ENCODE results near the gene RFC1.
"Not testable (repeated sequence)": the region's sequence is repeated elsewhere in the genome, so short reads cannot be mapped to it uniquely, and the experiment has no call there.

RFC1 gene

GRCh38 chr4:39291686-39292085 is 74.5 kb downstream of the RFC1 start:
- H3K27ac ChIP-seq (ENCODE audit: low read depth, low read length): no peak overlapping the region
- H3K27me3 ChIP-seq (ENCODE audit: control insufficient read depth in 5 of 5, insufficient read depth in 4 of 5, low read length in 5 of 5): no peaks in the 10 kb centered on the region
- no peaks in the 10 kb centered on the region for H3K4me1 ChIP-seq (ENCODE audit: control insufficient read depth in 5 of 5, insufficient read depth in 5 of 5, low read length in 5 of 5)
- H3K36me3 ChIP-seq (ENCODE audit: control insufficient read depth in 5 of 5, insufficient read depth in 5 of 5, low read length in 5 of 5): peaks cover 42 to 81% (median 69%) of the 10 kb centered on the region in 5 donors
- H3K9me3 ChIP-seq (ENCODE audit: control insufficient read depth in 5 of 5, low read length in 5 of 5): no peaks in the 10 kb centered on the region
- no peak overlapping the region for H3K4me3 ChIP-seq (ENCODE audit: low read depth in 1 of 5, low read length in 5 of 5)
- H3K9ac ChIP-seq (ENCODE audit: low read length in 5 of 5): no peak overlapping the region

- no peaks in the 10 kb centered on the region for H3K27me3 ChIP-seq (ENCODE audit: control insufficient read depth in 5 of 5, insufficient read depth in 4 of 5, low read length in 5 of 5)
- H3K36me3 ChIP-seq (ENCODE audit: control insufficient read depth in 5 of 5, insufficient read depth in 5 of 5, low read length in 5 of 5): peaks cover 54 to 73% (median 64%) of the 10 kb centered on the region in 5 donors
- no peaks in the 10 kb centered on the region for H3K4me1 ChIP-seq (ENCODE audit: control insufficient read depth in 5 of 5, insufficient read depth in 5 of 5, low read length in 5 of 5)
- H3K9ac ChIP-seq (ENCODE audit: low read length in 5 of 5): no peak overlapping the region
- H3K9me3 ChIP-seq (ENCODE audit: control insufficient read depth in 5 of 5, low read length in 5 of 5): no peaks in the 10 kb centered on the region
- H3K27ac ChIP-seq (ENCODE audit: low read depth, low read length): no peak overlapping the region
- no peak overlapping the region for H3K4me3 ChIP-seq (ENCODE audit: low read depth in 1 of 5, low read length in 5 of 5)
Observed at GRCh38 chr4:39287223-39287622, 78.9 kb downstream of the RFC1 start.

- Histone ChIP-seq H3K36me3 (ENCODE audit: control insufficient read depth in 5 of 5, insufficient read depth in 5 of 5, low read length in 5 of 5) (peaks cover 54 to 70% (median 60%) of the 10 kb centered on the region in 5 donors), H3K9ac (ENCODE audit: low read length in 5 of 5) (no peak overlapping the region), H3K27ac (ENCODE audit: low read depth, low read length) (no peak overlapping the region)
Observed at GRCh38 chr4:39286263-39286662, 79.9 kb downstream of the RFC1 start.

GRCh38 chr4:39285853-39286252 is 80.3 kb downstream of the RFC1 start:
- Histone ChIP-seq H3K4me1 (ENCODE audit: control insufficient read depth in 5 of 5, insufficient read depth in 5 of 5, low read length in 5 of 5) (no peaks in the 10 kb centered on the region), H3K9me3 (ENCODE audit: control insufficient read depth in 5 of 5, low read length in 5 of 5) (no peaks in the 10 kb centered on the region), H3K36me3 (ENCODE audit: control insufficient read depth in 5 of 5, insufficient read depth in 5 of 5, low read length in 5 of 5) (peaks cover 51 to 66% (median 57%) of the 10 kb centered on the region in 5 donors)

More at GRCh38 chr4:39286263-39286662, 79.9 kb downstream of the RFC1 start:
- Histone ChIP-seq H3K4me3 (ENCODE audit: low read depth in 1 of 5, low read length in 5 of 5) (no peak overlapping the region), H3K27me3 (ENCODE audit: control insufficient read depth in 5 of 5, insufficient read depth in 4 of 5, low read length in 5 of 5) (no peaks in the 10 kb centered on the region), H3K4me1 (ENCODE audit: control insufficient read depth in 5 of 5, insufficient read depth in 5 of 5, low read length in 5 of 5) (no peaks in the 10 kb centered on the region), H3K9me3 (ENCODE audit: control insufficient read depth in 5 of 5, low read length in 5 of 5) (no peaks in the 10 kb centered on the region)

GRCh38 chr4:39285111-39285795 is 80.9 kb downstream of the RFC1 start:
- no peak overlapping the region for H3K27ac ChIP-seq (ENCODE audit: low read depth, low read length)
- H3K9ac ChIP-seq (ENCODE audit: low read length in 5 of 5): no peak overlapping the region
- no peaks in the 10 kb centered on the region for H3K9me3 ChIP-seq (ENCODE audit: control insufficient read depth in 5 of 5, low read length in 5 of 5)
- H3K4me3 ChIP-seq (ENCODE audit: low read depth in 1 of 5, low read length in 5 of 5): no peak overlapping the region
- no peaks in the 10 kb centered on the region for H3K4me1 ChIP-seq (ENCODE audit: control insufficient read depth in 5 of 5, insufficient read depth in 5 of 5, low read length in 5 of 5)
- H3K36me3 ChIP-seq (ENCODE audit: control insufficient read depth in 5 of 5, insufficient read depth in 5 of 5, low read length in 5 of 5): peaks cover 47 to 66% (median 54%) of the 10 kb centered on the region in 5 donors
- no peaks in the 10 kb centered on the region for H3K27me3 ChIP-seq (ENCODE audit: control insufficient read depth in 5 of 5, insufficient read depth in 4 of 5, low read length in 5 of 5)

More at GRCh38 chr4:39285853-39286252, 80.3 kb downstream of the RFC1 start:
- Histone ChIP-seq H3K27ac (ENCODE audit: low read depth, low read length) (no peak overlapping the region), H3K4me3 (ENCODE audit: low read depth in 1 of 5, low read length in 5 of 5) (no peak overlapping the region), H3K27me3 (ENCODE audit: control insufficient read depth in 5 of 5, insufficient read depth in 4 of 5, low read length in 5 of 5) (no peaks in the 10 kb centered on the region), H3K9ac (ENCODE audit: low read length in 5 of 5) (no peak overlapping the region)

- no peaks in the 10 kb centered on the region for H3K27me3 ChIP-seq (ENCODE audit: control insufficient read depth in 5 of 5, insufficient read depth in 4 of 5, low read length in 5 of 5)
- H3K4me3 ChIP-seq (ENCODE audit: low read depth in 1 of 5, low read length in 5 of 5): no peak overlapping the region
- H3K9ac ChIP-seq (ENCODE audit: low read length in 5 of 5): no peak overlapping the region
- H3K27ac ChIP-seq (ENCODE audit: low read depth, low read length): no peak overlapping the region
- peaks cover 33 to 55% (median 38%) of the 10 kb centered on the region in 5 donors for H3K36me3 ChIP-seq (ENCODE audit: control insufficient read depth in 5 of 5, insufficient read depth in 5 of 5, low read length in 5 of 5)
- no peaks in the 10 kb centered on the region for H3K9me3 ChIP-seq (ENCODE audit: control insufficient read depth in 5 of 5, low read length in 5 of 5)
- no peaks in the 10 kb centered on the region for H3K4me1 ChIP-seq (ENCODE audit: control insufficient read depth in 5 of 5, insufficient read depth in 5 of 5, low read length in 5 of 5)
Observed at GRCh38 chr4:39280770-39281169, 85.4 kb downstream of the RFC1 start.

- no peaks in the 10 kb centered on the region for H3K9me3 ChIP-seq (ENCODE audit: control insufficient read depth in 5 of 5, low read length in 5 of 5)
- no peaks in the 10 kb centered on the region for H3K27me3 ChIP-seq (ENCODE audit: control insufficient read depth in 5 of 5, insufficient read depth in 4 of 5, low read length in 5 of 5)
- peaks cover 0 to 4% (median 0%) of the 10 kb centered on the region in 5 donors for H3K4me1 ChIP-seq (ENCODE audit: control insufficient read depth in 5 of 5, insufficient read depth in 5 of 5, low read length in 5 of 5)
- H3K9ac ChIP-seq (ENCODE audit: low read length in 5 of 5): no peak overlapping the region
- H3K36me3 ChIP-seq (ENCODE audit: control insufficient read depth in 5 of 5, insufficient read depth in 5 of 5, low read length in 5 of 5): peaks cover 28 to 55% (median 44%) of the 10 kb centered on the region in 5 donors
- H3K4me3 ChIP-seq (ENCODE audit: low read depth in 1 of 5, low read length in 5 of 5): no peak overlapping the region
- no peak overlapping the region for H3K27ac ChIP-seq (ENCODE audit: low read depth, low read length)
Observed at GRCh38 chr4:39279416-39279815, 86.7 kb downstream of the RFC1 start.

GRCh38 chr4:39278476-39278875 is 87.7 kb downstream of the RFC1 start:
- H3K27ac ChIP-seq (ENCODE audit: low read depth, low read length): no peak overlapping the region
- peaks cover 0 to 4% (median 0%) of the 10 kb centered on the region in 5 donors for H3K4me1 ChIP-seq (ENCODE audit: control insufficient read depth in 5 of 5, insufficient read depth in 5 of 5, low read length in 5 of 5)
- H3K9me3 ChIP-seq (ENCODE audit: control insufficient read depth in 5 of 5, low read length in 5 of 5): no peaks in the 10 kb centered on the region
- H3K36me3 ChIP-seq (ENCODE audit: control insufficient read depth in 5 of 5, insufficient read depth in 5 of 5, low read length in 5 of 5): peaks cover 29 to 64% (median 52%) of the 10 kb centered on the region in 5 donors
- no peak overlapping the region for H3K4me3 ChIP-seq (ENCODE audit: low read depth in 1 of 5, low read length in 5 of 5)
- no peak overlapping the region for H3K9ac ChIP-seq (ENCODE audit: low read length in 5 of 5)
- H3K27me3 ChIP-seq (ENCODE audit: control insufficient read depth in 5 of 5, insufficient read depth in 4 of 5, low read length in 5 of 5): no peaks in the 10 kb centered on the region

GRCh38 chr4:39277661-39278060 is 88.5 kb downstream of the RFC1 start:
- H3K27ac ChIP-seq (ENCODE audit: low read depth, low read length); H3K4me1 ChIP-seq (ENCODE audit: control insufficient read depth in 5 of 5, insufficient read depth in 5 of 5, low read length in 5 of 5); H3K4me3 ChIP-seq (ENCODE audit: low read depth in 1 of 5, low read length in 5 of 5); H3K27me3 ChIP-seq (ENCODE audit: control insufficient read depth in 5 of 5, insufficient read depth in 4 of 5, low read length in 5 of 5); H3K9me3 ChIP-seq (ENCODE audit: control insufficient read depth in 5 of 5, low read length in 5 of 5); H3K9ac ChIP-seq (ENCODE audit: low read length in 5 of 5): not testable (repeated sequence)
- peaks cover 29 to 72% (median 60%) of the 10 kb centered on the region in 5 donors for H3K36me3 ChIP-seq (ENCODE audit: control insufficient read depth in 5 of 5, insufficient read depth in 5 of 5, low read length in 5 of 5)

GRCh38 chr4:39274503-39274902 is 91.7 kb downstream of the RFC1 start:
- no peak overlapping the region for H3K4me3 ChIP-seq (ENCODE audit: low read depth in 1 of 5, low read length in 5 of 5)
- no peak overlapping the region for H3K9ac ChIP-seq (ENCODE audit: low read length in 5 of 5)
- no peak overlapping the region for H3K27ac ChIP-seq (ENCODE audit: low read depth, low read length)
- H3K27me3 ChIP-seq (ENCODE audit: control insufficient read depth in 5 of 5, insufficient read depth in 4 of 5, low read length in 5 of 5): no peaks in the 10 kb centered on the region
- H3K4me1 ChIP-seq (ENCODE audit: control insufficient read depth in 5 of 5, insufficient read depth in 5 of 5, low read length in 5 of 5): peaks cover 0 to 4% (median 0%) of the 10 kb centered on the region in 5 donors
- no peaks in the 10 kb centered on the region for H3K9me3 ChIP-seq (ENCODE audit: control insufficient read depth in 5 of 5, low read length in 5 of 5)
- H3K36me3 ChIP-seq (ENCODE audit: control insufficient read depth in 5 of 5, insufficient read depth in 5 of 5, low read length in 5 of 5): peaks cover 30 to 86% (median 73%) of the 10 kb centered on the region in 5 donors
